ENCODE results near the gene TMEM238. TPM values are rescaled to one million over a fixed set of nuclear protein-coding genes. Genes with fewer than 3 reads are reported as not detected.
A peak's percentile ranks its signal among the peaks of the same experiment; 100 is the strongest.

The TMEM238 gene
- total and polyA plus RNA-seq, 9 donors = 0.10 to 31.2 (median 2.5) TPM; not detected in 1

DNA sequence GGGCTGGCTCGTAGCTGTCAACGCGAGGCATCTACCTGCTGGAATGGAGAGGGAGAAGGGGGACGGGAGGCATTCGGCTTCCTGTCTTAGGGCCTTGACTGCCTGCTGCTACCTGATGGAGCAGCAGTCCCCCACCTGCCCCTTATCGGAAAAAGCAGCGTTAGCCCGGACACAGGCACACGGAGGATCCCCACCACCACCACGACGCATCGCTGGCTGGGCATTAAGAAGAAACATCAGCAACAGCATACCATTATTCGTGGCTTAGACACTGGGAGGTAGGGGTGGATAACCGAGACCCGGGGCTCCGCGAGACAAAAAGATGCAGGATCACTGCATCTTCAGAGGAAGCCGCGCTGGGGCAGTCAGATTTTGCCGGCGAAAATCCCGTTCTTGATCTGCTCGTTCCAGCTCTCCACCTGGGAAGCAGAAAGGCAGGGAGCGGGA is 30.7 kb downstream of the TMEM238 start:
- intact Hi-C loops (cut with DNase I) = no loop called here
- H3K36me3 ChIP-seq = no peaks in the 10 kb centered on the region
- TF ChIP-seq POLR2A (IDR thresholded peaks at IDR 0.05) (no peak), EP300 (IDR thresholded peaks at IDR 0.05) (no peak)
- TF ChIP-seq, protein P1, sequence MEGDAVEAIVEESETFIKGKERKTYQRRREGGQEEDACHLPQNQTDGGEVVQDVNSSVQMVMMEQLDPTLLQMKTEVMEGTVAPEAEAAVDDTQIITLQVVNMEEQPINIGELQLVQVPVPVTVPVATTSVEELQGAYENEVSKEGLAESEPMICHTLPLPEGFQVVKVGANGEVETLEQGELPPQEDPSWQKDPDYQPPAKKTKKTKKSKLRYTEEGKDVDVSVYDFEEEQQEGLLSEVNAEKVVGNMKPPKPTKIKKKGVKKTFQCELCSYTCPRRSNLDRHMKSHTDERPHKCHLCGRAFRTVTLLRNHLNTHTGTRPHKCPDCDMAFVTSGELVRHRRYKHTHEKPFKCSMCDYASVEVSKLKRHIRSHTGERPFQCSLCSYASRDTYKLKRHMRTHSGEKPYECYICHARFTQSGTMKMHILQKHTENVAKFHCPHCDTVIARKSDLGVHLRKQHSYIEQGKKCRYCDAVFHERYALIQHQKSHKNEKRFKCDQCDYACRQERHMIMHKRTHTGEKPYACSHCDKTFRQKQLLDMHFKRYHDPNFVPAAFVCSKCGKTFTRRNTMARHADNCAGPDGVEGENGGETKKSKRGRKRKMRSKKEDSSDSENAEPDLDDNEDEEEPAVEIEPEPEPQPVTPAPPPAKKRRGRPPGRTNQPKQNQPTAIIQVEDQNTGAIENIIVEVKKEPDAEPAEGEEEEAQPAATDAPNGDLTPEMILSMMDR (IDR thresholded peaks at IDR 0.05) = no peak
- H3K27me3 ChIP-seq = no peaks in the 10 kb centered on the region
- no peaks in the 10 kb centered on the region for H3K9me3 ChIP-seq
- peak overlapping the region; percentile 28 for H3K4me3 ChIP-seq
- WGBS, 3 donors = 1 to 2% (median 2%) methylated on average over 24 of the region's 24 CpGs
- no peaks in the 10 kb centered on the region for H3K4me1 ChIP-seq (ENCODE audit: insufficient read depth)
- DNase-seq = peak in 1 of 5 donors; percentile 16
- no peak overlapping the region for H3K27ac ChIP-seq

DNA sequence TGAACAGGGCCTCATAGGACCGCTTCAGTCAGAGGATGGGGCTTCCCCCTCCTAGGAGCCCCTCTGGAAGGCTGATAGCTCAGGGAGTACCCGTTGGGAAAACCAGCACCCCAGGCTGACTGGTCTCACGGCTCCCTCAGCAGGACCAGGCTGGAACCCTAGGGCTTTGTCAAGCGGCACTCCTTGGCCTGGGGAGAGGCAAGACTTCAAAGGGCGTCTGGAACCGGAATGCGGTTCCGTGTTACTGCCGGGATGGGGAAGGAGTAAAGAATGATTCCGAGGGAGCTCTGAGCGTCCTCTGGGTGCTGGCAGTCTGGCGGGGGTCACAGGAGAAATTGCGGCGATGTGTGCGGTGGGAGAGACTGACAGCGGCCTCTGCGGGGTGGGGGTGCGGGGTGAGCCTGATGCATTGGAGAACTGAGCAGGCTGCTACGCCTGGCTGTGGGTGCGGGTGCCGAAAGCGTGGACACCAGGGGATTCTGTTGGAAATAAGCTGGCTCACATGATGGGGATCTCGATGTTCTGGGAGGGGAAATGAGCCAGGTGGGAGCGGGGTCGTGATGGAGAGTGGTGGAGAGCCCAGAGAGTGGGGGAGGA is 31.4 kb downstream of the TMEM238 start:
- no peaks in the 10 kb centered on the region for H3K36me3 ChIP-seq
- intact Hi-C loops (cut with DNase I) = no loop called here
- TF ChIP-seq EP300 (IDR thresholded peaks at IDR 0.05) (no peak), POLR2A (IDR thresholded peaks at IDR 0.05) (no peak)
- TF ChIP-seq, protein P1 (IDR thresholded peaks at IDR 0.05) = no peak
- H3K9me3 ChIP-seq = no peaks in the 10 kb centered on the region
- no peak overlapping the region for H3K4me3 ChIP-seq
- no peaks in the 10 kb centered on the region for H3K4me1 ChIP-seq (ENCODE audit: insufficient read depth)
- no peak overlapping the region for H3K27ac ChIP-seq
- no peaks in the 10 kb centered on the region for H3K27me3 ChIP-seq
- peak in 1 of 5 donors; percentile 15 for DNase-seq
- WGBS, 3 donors = 38 to 60% (median 41%) methylated on average over 25 of the region's 25 CpGs

DNA sequence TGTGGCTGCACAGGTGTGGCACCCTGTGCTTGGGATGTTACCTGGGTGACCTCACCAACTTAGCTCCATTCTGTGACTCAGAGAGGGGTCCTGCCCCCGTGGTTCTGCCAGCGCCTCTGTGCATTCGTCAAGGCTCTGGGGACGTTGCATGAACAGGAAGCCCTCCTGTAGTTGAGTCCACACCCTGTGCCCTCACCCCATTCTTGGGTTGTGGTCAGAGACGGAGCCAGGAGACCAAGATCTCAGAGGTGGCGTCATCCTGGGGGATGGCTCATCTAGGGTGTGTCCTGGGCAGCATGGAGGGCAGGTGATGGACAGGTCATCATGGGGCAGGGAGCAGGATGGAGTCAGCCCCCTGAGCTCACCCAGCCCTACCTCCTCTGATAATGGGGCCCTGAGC is 32.1 kb downstream of the TMEM238 start:
- Histone ChIP-seq H3K9me3 (no peaks in the 10 kb centered on the region), H3K4me1 (ENCODE audit: insufficient read depth) (no peaks in the 10 kb centered on the region), H3K27ac (no peak overlapping the region), H3K4me3 (no peak overlapping the region), H3K36me3 (no peaks in the 10 kb centered on the region), H3K27me3 (no peaks in the 10 kb centered on the region)
- 73 to 83% (median 79%) methylated on average over 6 of the region's 6 CpGs for WGBS, 3 donors
- DNase-seq = no peak
- TF ChIP-seq EP300 (IDR thresholded peaks at IDR 0.05) (no peak), POLR2A (IDR thresholded peaks at IDR 0.05) (no peak)
- TF ChIP-seq, protein P1 (IDR thresholded peaks at IDR 0.05) = no peak
- intact Hi-C loops (cut with DNase I) = no loop called here

- Histone ChIP-seq H3K36me3 (no peaks in the 10 kb centered on the region), H3K4me1 (ENCODE audit: insufficient read depth) (no peaks in the 10 kb centered on the region), H3K27me3 (no peaks in the 10 kb centered on the region), H3K4me3 (no peak overlapping the region), H3K27ac (no peak overlapping the region), H3K9me3 (no peaks in the 10 kb centered on the region)
- DNase-seq = no peak
- intact Hi-C loops (cut with DNase I) = no loop called here
- 66 to 69% (median 68%) methylated on average over 11 of the region's 11 CpGs for WGBS, 3 donors
- no peak for TF ChIP-seq EP300 (IDR thresholded peaks at IDR 0.05)
- TF ChIP-seq, protein P1 (IDR thresholded peaks at IDR 0.05) = no peak
- TF ChIP-seq POLR2A (IDR thresholded peaks at IDR 0.05) = no peak
Measured at GRCh38 chr19:55350620-55351315, 33.3 kb downstream of the TMEM238 start.
